KOPT-K1 (cell line): Measurements from ENCODE around the gene NOTCH1.

Experiments
- H3K27ac ChIP-seq: fragments of 200-600 bp; sonication (generic); 2 replicates; pipeline ENCODE4 v1.5.1; 2016; ENCODE audit warnings: antibody characterized with exemption, mild to moderate bottlenecking, low read depth, low read length; ENCODE audit not compliant: poor library complexity, severe bottlenecking
- H3K36me3 ChIP-seq: fragments of 200-600 bp; sonication (generic); 2 replicates; pipeline ENCODE4 v1.5.1; 2017; ENCODE audit warnings: antibody characterized with exemption, mild to moderate bottlenecking, low read length, moderate library complexity; ENCODE audit not compliant: insufficient read depth
- H3K9me3 ChIP-seq: fragments of 200-600 bp; sonication (generic); 2 replicates; pipeline ENCODE4 v1.5.1; 2017; ENCODE audit warnings: antibody characterized with exemption, low read length, mild to moderate bottlenecking; ENCODE audit not compliant: insufficient read depth, poor library complexity, severe bottlenecking

The NOTCH1 gene

GRCh38 chr9:136545965-136546696 lies at the start of gene NOTCH1:
Gene NOTCH1 (minus strand): TSS chr9:136546048. CDS start chr9:136545786, 262 bp downstream.
- Histone ChIP-seq H3K27ac (peak within 1 kb of the TSS; percentile 99), H3K9me3 (no peaks in the 10 kb centered on the region), H3K36me3 (peaks cover 37% of the 10 kb centered on the region)

- Histone ChIP-seq H3K27ac (no peak overlapping the region), H3K9me3 (no peaks in the 10 kb centered on the region), H3K36me3 (no peaks in the 10 kb centered on the region)
These were observed 48.6 kb upstream of the NOTCH1 start for GRCh38 chr9:136594492-136594891.

GRCh38 chr9:136593581-136593980 lies 47.7 kb upstream of the NOTCH1 start:
- Histone ChIP-seq H3K27ac (no peak overlapping the region), H3K9me3 (no peaks in the 10 kb centered on the region), H3K36me3 (no peaks in the 10 kb centered on the region)

GRCh38 chr9:136592666-136593065 lies 46.8 kb upstream of the NOTCH1 start:
- H3K27ac ChIP-seq = peak overlapping the region; percentile 22

GRCh38 chr9:136590821-136591752 lies 45.2 kb upstream of the NOTCH1 start:
- H3K27ac ChIP-seq = peak overlapping the region; percentile 100
- no peaks in the 10 kb centered on the region for H3K9me3 ChIP-seq
- H3K36me3 ChIP-seq = no peaks in the 10 kb centered on the region

More at GRCh38 chr9:136592666-136593065, 46.8 kb upstream of the NOTCH1 start:
- Histone ChIP-seq H3K36me3 (no peaks in the 10 kb centered on the region), H3K9me3 (no peaks in the 10 kb centered on the region)

GRCh38 chr9:136589766-136590763 lies 44.2 kb upstream of the NOTCH1 start:
- Histone ChIP-seq H3K36me3 (no peaks in the 10 kb centered on the region), H3K9me3 (no peaks in the 10 kb centered on the region), H3K27ac (peak overlapping the region; percentile 100)

GRCh38 chr9:136588663-136589464 lies 43.0 kb upstream of the NOTCH1 start:
- peak overlapping the region; percentile 100 for H3K27ac ChIP-seq
- H3K36me3 ChIP-seq = no peaks in the 10 kb centered on the region
- no peaks in the 10 kb centered on the region for H3K9me3 ChIP-seq

- peak overlapping the region; percentile 100 for H3K27ac ChIP-seq
- no peaks in the 10 kb centered on the region for H3K36me3 ChIP-seq
- no peaks in the 10 kb centered on the region for H3K9me3 ChIP-seq
These were observed 42.3 kb upstream of the NOTCH1 start for GRCh38 chr9:136587944-136588662.

- Histone ChIP-seq H3K27ac (peak overlapping the region; percentile 100), H3K36me3 (no peaks in the 10 kb centered on the region)
These were observed 41.5 kb upstream of the NOTCH1 start for GRCh38 chr9:136587145-136587943.

GRCh38 chr9:136586391-136586953 lies 40.6 kb upstream of the NOTCH1 start:
- Histone ChIP-seq H3K9me3 (no peaks in the 10 kb centered on the region), H3K27ac (peak overlapping the region; percentile 100), H3K36me3 (no peaks in the 10 kb centered on the region)

More at GRCh38 chr9:136587145-136587943, 41.5 kb upstream of the NOTCH1 start:
- H3K9me3 ChIP-seq = no peaks in the 10 kb centered on the region

- H3K36me3 ChIP-seq = no peaks in the 10 kb centered on the region
- no peaks in the 10 kb centered on the region for H3K9me3 ChIP-seq
- H3K27ac ChIP-seq = peak overlapping the region; percentile 100
These were observed 39.8 kb upstream of the NOTCH1 start for GRCh38 chr9:136585531-136586120.

- no peaks in the 10 kb centered on the region for H3K36me3 ChIP-seq
- peak overlapping the region; percentile 100 for H3K27ac ChIP-seq
- H3K9me3 ChIP-seq = no peaks in the 10 kb centered on the region
These were observed 39.1 kb upstream of the NOTCH1 start for GRCh38 chr9:136584934-136585333.
